ENCODE measurements around the gene OR52I2. TPM values are rescaled to one million over a fixed set of nuclear protein-coding genes. Genes with fewer than 3 reads are reported as not detected.
A peak's percentile ranks its signal among the peaks of the same experiment; 100 is the strongest.

OR52I2 gene
- total RNA-seq, 1 experiment from 2014 or later, result not detected

- Histone ChIP-seq H3K27ac (no peak overlapping the region), H3K27me3 (replicated peaks) (peaks cover 30% of the 10 kb centered on the region), H3K9me3 (replicated peaks) (no peaks in the 10 kb centered on the region), H3K36me3 (no peaks in the 10 kb centered on the region), H3K4me1 (replicated peaks) (no peaks in the 10 kb centered on the region), H3K4me3 (no peak overlapping the region)
- no peak for DNase-seq (ENCODE audit: low read depth in 1 of 2, low spot score in 2 of 2)
Observed at GRCh38 chr11:4577761-4578160, 3.8 kb upstream of the OR52I2 start.

GRCh38 chr11:4578624-4579023, 2.9 kb upstream of the OR52I2 start:
- Histone ChIP-seq H3K36me3 (no peaks in the 10 kb centered on the region), H3K4me3 (no peak overlapping the region)

GRCh38 chr11:4580124-4580523, 1.4 kb upstream of the OR52I2 start:
- Histone ChIP-seq H3K27me3 (replicated peaks) (peaks cover 48% of the 10 kb centered on the region), H3K9me3 (replicated peaks) (no peaks in the 10 kb centered on the region), H3K4me3 (no peak overlapping the region), H3K27ac (no peak overlapping the region), H3K36me3 (no peaks in the 10 kb centered on the region), H3K4me1 (replicated peaks) (no peaks in the 10 kb centered on the region)
- DNase-seq (ENCODE audit: low read depth in 1 of 2, low spot score in 2 of 2), result no peak

More at GRCh38 chr11:4578624-4579023, 2.9 kb upstream of the OR52I2 start:
- H3K9me3 ChIP-seq (replicated peaks), result no peaks in the 10 kb centered on the region
- H3K4me1 ChIP-seq (replicated peaks), result no peaks in the 10 kb centered on the region
- no peak overlapping the region for H3K27ac ChIP-seq
- peaks cover 36% of the 10 kb centered on the region for H3K27me3 ChIP-seq (replicated peaks)
- no peak for DNase-seq (ENCODE audit: low read depth in 1 of 2, low spot score in 2 of 2)

GRCh38 chr11:4589017-4589416, 7.5 kb downstream of the OR52I2 start:
- DNase-seq (ENCODE audit: low read depth in 1 of 2, low spot score in 2 of 2), result no peak
- H3K9me3 ChIP-seq (replicated peaks), result no peaks in the 10 kb centered on the region
- H3K27ac ChIP-seq, result no peak overlapping the region

GRCh38 chr11:4593739-4594138, 12.2 kb downstream of the OR52I2 start, which contains the start of gene OR52I1:
TSS of gene OR52I1 (plus strand) at chr11:4594039. CDS start at chr11:4594039, 0 bp downstream.
- Histone ChIP-seq H3K9me3 (replicated peaks) (no peaks in the 10 kb centered on the region), H3K4me3 (no peak within 1 kb of the TSS)
- no peak for DNase-seq (ENCODE audit: low read depth in 1 of 2, low spot score in 2 of 2)

More at GRCh38 chr11:4589017-4589416, 7.5 kb downstream of the OR52I2 start:
- Histone ChIP-seq H3K36me3 (no peaks in the 10 kb centered on the region), H3K4me3 (no peak overlapping the region), H3K4me1 (replicated peaks) (no peaks in the 10 kb centered on the region), H3K27me3 (replicated peaks) (peaks cover 27% of the 10 kb centered on the region)

GRCh38 chr11:4605057-4605456, 23.5 kb downstream of the OR52I2 start:
- no peak overlapping the region for H3K4me3 ChIP-seq
- H3K9me3 ChIP-seq (replicated peaks), result no peaks in the 10 kb centered on the region
- DNase-seq (ENCODE audit: low read depth in 1 of 2, low spot score in 2 of 2), result no peak
- H3K36me3 ChIP-seq, result peaks cover 48% of the 10 kb centered on the region
- H3K27ac ChIP-seq, result no peak overlapping the region
- no peaks in the 10 kb centered on the region for H3K27me3 ChIP-seq (replicated peaks)
- H3K4me1 ChIP-seq (replicated peaks), result peaks cover 10% of the 10 kb centered on the region

More at GRCh38 chr11:4593739-4594138, 12.2 kb downstream of the OR52I2 start, which contains the start of gene OR52I1:
- H3K27me3 ChIP-seq (replicated peaks), result peaks cover 12% of the 10 kb centered on the region
- H3K4me1 ChIP-seq (replicated peaks), result no peaks in the 10 kb centered on the region
- peaks cover 11% of the 10 kb centered on the region; the same call in 1 of the 2 replicates for H3K36me3 ChIP-seq
- H3K27ac ChIP-seq, result no peak within 1 kb of the TSS

- peaks cover 10% of the 10 kb centered on the region for H3K4me1 ChIP-seq (replicated peaks)
- H3K27ac ChIP-seq, result no peak overlapping the region
- H3K4me3 ChIP-seq, result no peak overlapping the region
- H3K27me3 ChIP-seq (replicated peaks), result no peaks in the 10 kb centered on the region
- H3K9me3 ChIP-seq (replicated peaks), result no peaks in the 10 kb centered on the region
- H3K36me3 ChIP-seq, result peaks cover 34% of the 10 kb centered on the region
- no peak for DNase-seq (ENCODE audit: low read depth in 1 of 2, low spot score in 2 of 2)
Observed at GRCh38 chr11:4606231-4607015, 24.9 kb downstream of the OR52I2 start.

- peak in 1 of 2 experiments; percentile 31 for DNase-seq (ENCODE audit: low read depth in 1 of 2, low spot score in 2 of 2)
- Histone ChIP-seq H3K36me3 (peaks cover 28% of the 10 kb centered on the region), H3K4me1 (replicated peaks) (peaks cover 10% of the 10 kb centered on the region), H3K27ac (peak overlapping the region; percentile 66; the same call in 1 of the 2 replicates), H3K4me3 (peak overlapping the region; percentile 54), H3K9me3 (replicated peaks) (no peaks in the 10 kb centered on the region), H3K27me3 (replicated peaks) (no peaks in the 10 kb centered on the region)
Observed at GRCh38 chr11:4607096-4607495, 25.6 kb downstream of the OR52I2 start.

GRCh38 chr11:4607781-4608666, 26.5 kb downstream of the OR52I2 start, which contains the start of gene TRIM68:
TSS of gene TRIM68 (minus strand) at chr11:4608231. CDS start at chr11:4605504, 2,727 bp downstream.
- H3K36me3 ChIP-seq, result peaks cover 20% of the 10 kb centered on the region; the same call in 1 of the 2 replicates
- peak; percentile 96 to 99 for DNase-seq (ENCODE audit: low read depth in 1 of 2, low spot score in 2 of 2)
- H3K9me3 ChIP-seq (replicated peaks), result no peaks in the 10 kb centered on the region
- H3K27ac ChIP-seq, result peak within 1 kb of the TSS; percentile 66
- peaks cover 10% of the 10 kb centered on the region for H3K4me1 ChIP-seq (replicated peaks)
- H3K27me3 ChIP-seq (replicated peaks), result no peaks in the 10 kb centered on the region
- H3K4me3 ChIP-seq, result peak within 1 kb of the TSS; percentile 54

- Histone ChIP-seq H3K36me3 (no peaks in the 10 kb centered on the region), H3K9me3 (replicated peaks) (no peaks in the 10 kb centered on the region), H3K4me3 (no peak overlapping the region), H3K4me1 (replicated peaks) (peaks cover 10% of the 10 kb centered on the region), H3K27me3 (replicated peaks) (no peaks in the 10 kb centered on the region; the same call in 1 of the 2 replicates), H3K27ac (no peak overlapping the region)
- DNase-seq (ENCODE audit: low read depth in 1 of 2, low spot score in 2 of 2), result no peak
Observed at GRCh38 chr11:4610258-4610935, 28.9 kb downstream of the OR52I2 start.

GRCh38 chr11:4611986-4612385, 30.4 kb downstream of the OR52I2 start:
- Histone ChIP-seq H3K9me3 (replicated peaks) (no peaks in the 10 kb centered on the region), H3K36me3 (no peaks in the 10 kb centered on the region), H3K4me3 (no peak overlapping the region), H3K27ac (no peak overlapping the region), H3K4me1 (replicated peaks) (peaks cover 8% of the 10 kb centered on the region), H3K27me3 (replicated peaks) (no peaks in the 10 kb centered on the region; the same call in 1 of the 2 replicates)
- DNase-seq (ENCODE audit: low read depth in 1 of 2, low spot score in 2 of 2), result no peak

GRCh38 chr11:4615856-4616444, 34.4 kb downstream of the OR52I2 start:
- no peak for DNase-seq (ENCODE audit: low read depth in 1 of 2, low spot score in 2 of 2)
- Histone ChIP-seq H3K9me3 (replicated peaks) (0 out of 2 replicates have a peak, but pooled peaks cover 2% of the 10 kb centered on the region), H3K27me3 (replicated peaks) (peaks cover 6% of the 10 kb centered on the region; the same call in 1 of the 2 replicates), H3K4me1 (replicated peaks) (no peaks in the 10 kb centered on the region), H3K4me3 (no peak overlapping the region), H3K27ac (no peak overlapping the region), H3K36me3 (no peaks in the 10 kb centered on the region)

GRCh38 chr11:4619514-4619913, 38.0 kb downstream of the OR52I2 start:
- no peaks in the 10 kb centered on the region for H3K4me1 ChIP-seq (replicated peaks)
- no peaks in the 10 kb centered on the region for H3K36me3 ChIP-seq
- H3K4me3 ChIP-seq, result no peak overlapping the region

More at GRCh38 chr11:4619514-4619913, 38.0 kb downstream of the OR52I2 start:
- Histone ChIP-seq H3K27me3 (replicated peaks) (peaks cover 17% of the 10 kb centered on the region), H3K27ac (no peak overlapping the region), H3K9me3 (replicated peaks) (0 out of 2 replicates have a peak, but pooled peaks cover 2% of the 10 kb centered on the region)
- no peak for DNase-seq (ENCODE audit: low read depth in 1 of 2, low spot score in 2 of 2)

Data from SJSA1 (cell line).